Ramos (cell line): ENCODE results near the gene TTLL6.
"Not testable (repeated sequence)": the region's sequence is repeated elsewhere in the genome, so short reads cannot be mapped to it uniquely, and the experiment has no call there.

Experiments
- in situ Hi-C: fragments of 300-500 bp; cut with MboI; formaldehyde crosslinking; loops from one replicate; pipeline ENCODE4 v1.14.3; 2022; ENCODE audit warnings: low sequenced_read_pairs; ENCODE audit not compliant: unreplicated experiment

The TTLL6 gene

DNA sequence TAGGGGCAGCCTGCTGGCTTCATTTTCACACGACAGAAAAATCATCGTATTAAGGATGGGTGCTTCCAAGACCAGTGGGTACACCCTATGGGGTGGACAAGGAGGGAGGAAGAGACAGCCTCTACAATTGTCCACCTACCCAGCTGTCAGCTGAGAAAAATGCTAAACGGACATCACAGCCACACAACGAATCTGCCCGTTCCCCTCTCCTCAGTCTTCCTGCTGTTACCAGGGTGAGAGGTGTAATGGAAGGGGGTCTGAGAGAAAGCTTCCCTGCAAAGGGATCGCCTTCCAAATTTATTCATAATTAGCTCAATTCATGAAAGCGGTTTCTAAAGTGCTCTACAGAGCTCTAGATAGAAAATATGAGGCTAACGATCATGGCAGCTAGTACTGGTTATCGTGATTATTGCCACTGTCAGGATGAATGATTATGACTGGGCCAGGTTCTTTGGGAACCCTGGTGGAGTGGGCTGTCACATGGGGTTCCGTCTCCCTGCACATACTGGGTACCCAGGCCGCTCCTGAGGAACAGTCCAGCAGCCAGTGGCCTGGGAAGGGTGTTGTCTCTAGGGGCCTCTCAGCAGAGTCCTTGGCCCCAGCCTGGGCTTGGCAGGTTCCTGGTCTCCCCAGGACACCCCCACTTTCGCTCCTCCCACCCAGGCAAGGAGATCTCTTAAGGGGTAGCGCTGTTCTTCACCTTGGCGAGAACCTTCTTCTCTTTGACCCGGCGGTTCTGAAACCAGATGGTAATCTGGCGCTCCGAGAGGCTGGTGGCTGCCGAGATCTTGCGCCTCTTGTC, 90.7 kb downstream of the TTLL6 start:
- in situ Hi-C loops, result no loop called here

DNA sequence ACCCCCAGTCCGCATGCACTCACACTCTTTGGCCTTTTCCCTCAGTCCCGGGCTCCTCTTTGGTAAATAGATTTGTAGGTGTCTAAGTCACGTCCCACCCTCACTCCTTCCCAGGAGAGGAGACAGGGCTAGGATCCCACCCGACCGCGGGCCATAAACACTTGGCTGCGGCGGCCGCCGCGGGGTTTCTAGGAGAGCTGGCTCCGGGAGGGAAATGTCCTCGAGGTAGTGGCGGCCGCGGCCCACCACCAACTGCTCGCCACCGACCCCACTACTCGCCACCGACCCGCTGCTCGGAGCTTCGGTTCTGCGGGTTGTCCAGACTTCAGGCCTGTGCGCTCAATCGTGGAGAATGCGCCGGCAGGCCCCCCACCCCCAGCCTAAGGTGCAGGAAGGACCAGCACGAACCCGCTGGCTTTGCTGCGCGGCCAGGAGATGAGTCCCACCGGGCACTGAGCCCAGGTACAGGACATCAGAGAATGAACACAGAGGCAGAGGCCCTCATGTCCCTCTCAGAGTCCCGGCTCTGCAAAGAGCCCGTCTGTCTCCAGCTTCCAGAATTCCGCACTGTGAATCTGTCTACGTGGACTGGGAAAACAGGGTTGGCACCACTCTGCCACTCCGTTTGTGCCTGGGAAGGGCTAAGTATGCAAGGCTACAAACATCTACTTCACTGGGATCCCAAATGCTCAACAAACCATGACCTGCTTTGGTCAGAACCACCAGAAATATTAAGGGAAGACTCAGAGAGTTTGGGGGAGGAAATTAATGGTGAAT, 91.6 kb downstream of the TTLL6 start:
- in situ Hi-C loops, result no loop called here

DNA sequence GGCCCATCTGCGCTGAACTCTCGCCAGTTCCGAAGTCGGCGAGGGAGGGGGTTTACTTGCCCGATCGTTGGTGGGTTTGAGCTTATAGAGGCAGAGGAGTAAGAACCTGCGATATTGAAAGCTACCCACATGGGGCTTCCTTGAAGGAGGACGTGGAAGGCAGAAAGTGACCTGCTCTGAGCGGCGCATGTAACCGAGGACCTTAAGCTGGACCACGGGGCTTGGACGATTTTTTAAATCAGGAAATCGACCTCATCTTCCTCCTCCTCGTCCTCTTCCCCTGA, 92.1 kb downstream of the TTLL6 start:
- in situ Hi-C loops, result no loop called here

DNA sequence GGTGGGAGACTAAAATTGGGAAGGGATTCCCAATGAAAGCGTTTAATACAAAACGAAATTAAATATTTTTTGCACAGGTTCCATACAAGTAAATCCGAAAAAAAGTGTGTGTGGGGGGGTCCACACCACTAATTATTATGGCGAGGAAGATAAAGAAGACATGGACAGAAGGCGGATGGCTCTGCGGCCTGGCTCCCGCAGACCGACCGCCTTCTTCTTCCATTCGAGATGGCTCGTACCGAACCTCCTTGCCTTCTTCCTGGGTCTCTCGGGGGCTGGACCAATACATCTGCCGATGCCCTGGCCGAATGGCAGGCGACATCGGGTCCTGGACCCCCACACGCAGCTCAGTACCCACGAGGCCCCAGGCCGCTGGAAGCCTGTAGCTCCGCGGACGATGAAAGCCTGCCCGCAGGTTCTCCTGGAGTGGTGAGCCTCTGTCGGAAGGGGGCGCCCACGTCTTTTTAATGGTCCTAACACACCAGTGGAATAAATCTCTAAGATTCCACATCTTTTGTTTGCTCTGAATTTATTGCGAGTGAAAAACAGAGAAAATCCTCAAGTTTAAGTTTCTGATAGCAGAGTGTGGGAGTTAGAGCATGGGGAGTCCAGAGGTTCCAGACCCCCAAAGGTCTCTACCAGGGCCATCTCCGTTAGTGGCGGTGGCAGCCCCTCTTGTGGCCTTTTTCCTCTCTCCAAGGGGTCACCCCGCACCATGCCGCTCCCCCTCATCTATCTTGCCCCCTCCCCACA, 92.6 kb downstream of the TTLL6 start:
- in situ Hi-C loops, result no loop called here

DNA sequence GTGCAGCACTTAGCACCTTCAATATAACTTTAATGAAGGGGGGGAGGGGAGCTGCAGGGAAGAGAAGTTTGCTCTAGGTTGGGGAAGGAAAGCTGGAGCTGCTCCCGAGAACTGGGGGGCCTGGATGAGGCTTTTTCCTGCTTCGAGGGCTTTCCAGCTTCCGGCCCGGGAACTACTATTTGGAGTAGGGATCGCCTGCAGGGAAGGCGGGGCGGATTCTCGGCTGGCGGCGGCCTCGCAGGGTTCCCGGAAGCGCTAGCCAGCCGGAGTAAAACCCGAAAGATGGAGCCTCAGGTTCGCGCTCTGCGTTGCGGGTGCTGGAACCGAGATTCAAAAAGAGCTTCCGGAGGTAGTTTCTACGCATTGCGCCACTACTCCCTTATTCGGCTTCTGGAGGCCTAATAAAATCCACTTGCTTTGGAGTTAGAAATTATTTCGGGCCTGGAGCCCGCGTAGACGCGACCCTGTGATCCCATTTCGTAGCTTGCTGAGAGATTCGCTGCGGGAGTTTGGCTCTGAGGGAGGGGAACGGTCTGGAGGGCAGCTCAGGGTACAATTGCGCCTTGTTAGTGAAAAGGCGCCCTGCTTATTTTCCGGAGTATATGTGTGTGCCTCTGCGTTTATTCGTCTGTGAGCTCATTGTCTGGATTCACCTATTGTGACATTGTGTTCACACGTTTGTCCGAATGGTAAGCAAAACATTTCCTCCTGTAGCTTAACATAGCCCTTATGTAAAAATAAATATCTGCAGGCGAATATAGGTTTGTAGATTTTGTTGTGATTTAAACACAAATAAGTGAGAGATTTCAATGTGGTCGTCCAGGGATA, 93.4 kb downstream of the TTLL6 start:
- in situ Hi-C loops, result no loop called here

DNA sequence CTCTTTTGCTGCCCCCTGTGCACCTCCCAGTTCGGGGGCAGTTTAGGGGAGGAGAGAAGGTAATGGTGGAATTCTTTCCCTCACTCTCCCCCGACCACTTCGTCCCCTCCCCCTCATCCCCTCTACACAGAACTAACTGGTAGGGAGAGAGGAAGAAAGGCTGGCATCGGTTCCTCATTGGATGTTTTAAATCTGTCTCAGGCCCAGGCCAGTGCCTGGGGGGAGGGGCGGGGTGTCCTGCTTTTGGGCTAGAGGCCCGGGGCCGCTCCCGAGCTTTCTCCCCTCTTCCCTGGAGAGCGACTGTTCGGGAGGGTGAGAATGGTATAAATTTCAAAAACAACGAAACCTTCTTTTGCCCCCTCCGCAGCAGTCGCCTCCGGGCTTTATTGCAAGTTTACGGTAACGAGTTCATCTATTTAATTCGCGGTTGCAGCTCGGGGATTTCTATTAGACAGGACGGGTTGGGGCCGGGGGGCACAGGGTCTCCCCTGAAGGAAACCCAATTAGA, 94.1 kb downstream of the TTLL6 start, which contains the start of gene PRAC2:
Gene PRAC2 (plus strand): TSS at position 271 of the 508 bp plus-strand sequence. CDS start 1,226 bp downstream, outside the sequence.
- in situ Hi-C loops, result no loop called here

DNA sequence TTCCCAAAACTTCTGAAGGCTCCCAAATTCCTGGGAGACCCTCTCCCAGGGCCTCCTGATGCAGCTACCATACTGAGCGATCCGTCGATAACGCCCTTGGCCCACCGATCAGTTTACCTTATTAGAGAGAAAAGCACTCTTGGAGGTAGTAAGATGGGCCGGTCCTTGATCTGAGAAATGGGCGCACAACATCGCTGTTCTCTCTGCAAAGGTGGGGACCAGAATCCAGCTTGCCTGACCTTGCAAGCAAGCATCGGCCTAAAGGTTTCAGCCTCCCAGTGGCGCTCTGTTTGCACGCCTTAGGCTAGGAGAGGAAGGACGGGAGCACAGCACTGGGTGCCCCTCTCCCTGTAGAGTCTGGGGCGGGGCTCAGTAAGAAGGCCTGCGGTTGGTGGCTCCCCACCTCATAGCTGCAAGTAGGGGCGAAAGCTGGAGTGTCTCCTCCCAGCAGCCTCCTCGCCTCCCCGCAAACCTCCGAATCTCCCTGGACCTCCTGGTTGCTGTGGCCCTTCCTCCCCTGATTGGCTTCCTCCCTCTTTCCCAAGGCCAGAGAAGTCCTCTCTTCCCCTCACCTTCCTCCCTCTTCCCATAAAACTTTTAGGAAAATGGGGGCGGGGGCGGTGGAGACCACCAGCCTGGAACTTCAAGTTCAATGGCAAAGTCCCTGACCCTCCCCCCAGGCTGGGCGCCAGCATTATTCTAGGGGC, 94.7 kb downstream of the TTLL6 start, which contains the start of gene PRAC1:
Gene PRAC1 (minus strand): TSS at position 318 of the 707 bp plus-strand sequence. CDS start 126 bp downstream, at position 192.
- in situ Hi-C loops, result no loop called here

DNA sequence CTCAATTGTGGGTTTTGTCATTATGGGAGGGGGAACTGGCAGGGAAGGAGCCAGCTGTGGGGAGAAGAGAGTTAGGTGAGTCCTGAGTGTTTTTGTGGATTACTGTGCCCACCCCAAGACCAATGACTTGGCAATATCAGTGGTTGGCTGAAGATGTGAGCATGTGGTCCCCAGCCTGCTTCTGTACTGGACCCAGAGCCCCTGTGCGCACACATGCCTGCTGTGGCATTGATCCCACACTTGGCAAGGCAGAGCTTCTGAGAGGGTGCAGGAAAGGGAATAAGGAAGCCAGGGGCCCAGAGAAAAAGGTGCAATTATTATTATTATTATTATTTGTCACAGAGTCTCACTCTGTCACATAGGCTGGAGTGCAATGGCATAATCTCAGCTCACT, 96.0 kb downstream of the TTLL6 start:
- in situ Hi-C loops, result no loop called here

DNA sequence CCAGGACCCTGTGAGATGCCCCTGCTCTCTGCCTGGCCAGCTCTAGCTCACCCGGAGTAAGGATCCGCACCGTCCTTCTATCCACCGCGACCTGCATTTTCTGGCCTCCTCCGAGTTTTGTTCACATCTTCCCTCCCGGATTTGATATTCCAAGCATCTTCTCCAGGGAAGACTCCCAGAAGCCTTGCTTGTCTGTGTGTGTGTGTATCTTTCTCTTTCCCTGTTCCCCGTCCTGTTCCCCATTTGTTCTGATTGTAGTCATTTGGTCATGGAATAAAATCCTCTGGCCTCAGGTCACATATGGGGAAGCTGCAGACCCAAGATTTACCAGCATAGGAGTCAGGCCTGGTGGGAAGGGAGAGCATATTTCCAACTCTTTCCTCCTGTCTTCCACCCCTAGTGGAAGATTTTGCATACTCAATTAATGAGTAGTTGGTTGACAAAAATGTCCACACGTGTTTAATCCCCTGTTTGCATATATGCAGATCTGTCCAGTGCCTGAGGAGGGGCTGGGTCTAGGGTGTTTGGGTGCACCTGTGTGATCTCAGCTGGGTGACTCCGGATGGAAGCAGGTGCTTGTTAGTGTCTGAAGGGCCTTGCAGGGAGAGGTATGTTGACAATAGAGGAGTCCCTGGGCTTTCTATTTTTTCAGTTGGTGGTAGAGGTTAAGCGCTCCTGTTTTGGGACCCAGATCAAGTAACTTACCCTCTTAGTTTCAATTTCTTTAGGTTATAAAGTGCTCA, 96.6 kb downstream of the TTLL6 start:
- in situ Hi-C loops, result no loop called here

DNA sequence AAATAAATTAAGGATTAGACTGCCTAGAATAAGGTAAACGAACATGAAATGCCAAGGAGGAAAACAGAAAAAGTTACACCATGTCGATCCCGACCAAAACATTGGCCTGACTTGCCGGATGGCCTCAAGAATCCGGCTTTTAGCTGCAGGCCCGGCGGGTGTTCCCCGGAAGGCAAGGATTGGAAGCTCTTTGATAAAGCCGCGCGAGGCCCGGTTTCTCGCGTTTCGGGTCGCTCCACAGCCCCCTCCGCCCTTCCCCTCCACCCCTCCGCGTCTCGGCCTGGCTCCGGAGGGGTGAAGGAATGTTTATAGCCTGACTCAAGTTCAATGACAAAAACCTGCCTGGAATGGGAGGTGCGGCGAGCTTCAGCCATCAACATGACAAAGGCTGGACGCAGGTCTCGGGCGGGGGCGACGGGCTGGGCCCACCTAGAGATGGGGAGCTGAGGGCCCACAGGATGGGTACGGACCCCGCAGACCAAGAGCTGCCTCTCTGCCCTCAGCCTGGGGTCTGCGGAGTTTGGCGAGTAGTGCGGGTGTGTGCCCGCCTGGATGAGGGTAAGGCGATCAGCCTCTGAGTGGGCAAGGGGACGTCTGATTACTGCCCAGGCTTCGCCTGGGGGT, 97.3 kb downstream of the TTLL6 start:
- in situ Hi-C loops, result no loop called here

DNA sequence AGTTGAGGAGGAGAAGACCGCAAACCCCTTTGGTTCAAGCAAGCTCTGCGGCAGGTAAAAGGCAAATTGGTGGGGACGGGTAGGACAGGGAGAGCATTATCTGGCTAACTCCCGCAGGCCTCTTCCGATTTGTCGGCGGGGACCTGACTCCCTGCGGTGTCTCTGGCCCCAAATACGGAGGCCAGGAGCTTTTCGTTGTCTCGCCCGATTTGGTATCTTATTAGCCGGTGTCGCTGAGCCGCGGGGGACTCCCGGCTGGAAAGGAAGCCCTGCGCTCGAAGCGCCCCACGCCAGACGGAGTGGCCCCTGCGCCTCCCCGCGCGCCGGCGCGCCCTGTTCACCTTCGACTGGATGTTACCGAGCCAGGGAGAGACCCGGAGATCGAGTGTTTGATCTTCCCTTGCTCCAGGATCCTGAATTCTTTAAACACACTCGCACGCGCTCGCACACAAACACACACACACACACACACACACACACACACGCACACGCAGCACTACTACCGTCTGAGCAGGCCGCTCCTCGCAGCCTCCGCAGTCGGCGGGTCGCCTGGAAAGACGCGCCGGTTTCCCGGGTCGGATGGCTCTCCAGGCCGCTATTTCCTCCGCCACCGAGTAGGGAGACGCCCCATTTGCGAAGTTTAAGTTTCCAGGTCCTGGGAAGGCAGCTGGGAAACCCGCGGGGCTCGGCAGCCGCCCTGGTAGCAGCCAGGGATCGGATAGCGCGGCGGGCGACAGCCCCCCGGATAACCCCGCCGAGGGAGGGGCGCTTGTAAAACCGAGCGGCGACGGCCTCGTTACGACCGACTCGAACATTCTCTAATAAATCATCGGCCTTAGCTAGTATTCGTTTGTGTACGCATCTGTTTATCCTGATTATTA, 98.0 kb downstream of the TTLL6 start:
- in situ Hi-C loops, result no loop called here

DNA sequence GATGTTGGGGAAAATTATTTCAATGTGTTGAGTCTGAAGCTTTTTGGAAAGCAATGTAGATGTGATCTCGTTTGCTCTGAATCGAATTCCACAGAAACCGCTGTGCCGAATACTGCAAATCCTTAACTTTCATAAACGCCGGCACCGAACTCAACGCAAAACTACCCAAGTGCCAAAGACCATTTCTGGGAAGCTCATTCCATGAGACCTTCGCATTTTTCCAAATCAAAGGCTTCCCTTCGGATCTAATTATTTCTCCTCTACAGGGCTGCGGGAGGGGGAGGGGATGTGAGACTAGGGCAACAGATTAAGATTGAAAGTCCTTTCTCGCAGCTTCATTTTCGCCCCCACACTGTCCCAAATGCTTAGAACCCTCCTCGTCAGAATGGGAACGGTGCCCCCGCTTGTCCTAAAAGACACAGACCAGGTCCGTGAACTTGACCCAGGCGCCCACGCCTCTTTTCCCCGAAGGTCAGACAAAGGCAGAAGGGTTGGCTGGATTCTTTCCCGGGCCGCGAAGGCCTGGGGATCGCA, 98.7 kb downstream of the TTLL6 start:
- in situ Hi-C loops, result no loop called here

DNA sequence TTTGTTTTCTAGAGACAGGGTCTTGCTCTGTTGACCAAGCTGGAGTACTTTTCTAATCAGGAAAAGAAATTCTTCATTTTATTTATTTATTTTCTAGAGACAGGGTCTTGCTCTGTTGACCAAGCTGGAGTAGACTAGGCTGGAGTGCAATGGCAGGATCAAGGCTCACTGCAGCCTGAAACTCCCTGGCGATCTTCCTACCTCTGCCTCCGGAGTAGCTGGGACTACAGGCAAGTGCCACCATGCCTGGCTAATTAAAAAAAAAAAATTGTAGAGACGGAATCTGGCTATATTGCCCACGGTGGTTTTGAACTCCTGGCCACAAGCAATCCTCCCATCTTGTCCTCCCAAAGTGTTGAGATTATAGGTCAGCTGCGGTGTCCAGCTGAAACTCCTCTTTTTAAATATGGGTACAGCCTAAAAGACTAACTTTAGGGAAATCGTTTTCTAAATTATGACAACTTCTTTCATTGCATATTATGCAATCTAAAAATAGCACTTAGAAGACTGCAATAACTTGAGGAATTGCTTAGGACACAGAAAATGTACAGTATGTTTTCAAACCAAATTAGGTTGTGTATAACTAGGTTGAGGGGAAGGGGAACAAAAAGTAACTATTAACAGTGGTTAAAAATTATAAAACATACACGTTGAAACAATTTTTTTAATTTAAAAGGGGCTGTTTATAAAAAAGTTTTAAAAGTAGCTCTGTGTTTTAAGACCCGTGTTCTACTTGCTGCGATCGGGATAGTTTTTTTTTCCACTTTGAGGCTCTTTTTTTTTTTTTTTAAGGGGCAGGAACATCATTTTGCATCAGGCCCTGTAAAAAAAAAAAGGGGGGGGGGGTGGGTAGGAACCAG, 99.4 kb downstream of the TTLL6 start:
- in situ Hi-C loops, result no loop called here

DNA sequence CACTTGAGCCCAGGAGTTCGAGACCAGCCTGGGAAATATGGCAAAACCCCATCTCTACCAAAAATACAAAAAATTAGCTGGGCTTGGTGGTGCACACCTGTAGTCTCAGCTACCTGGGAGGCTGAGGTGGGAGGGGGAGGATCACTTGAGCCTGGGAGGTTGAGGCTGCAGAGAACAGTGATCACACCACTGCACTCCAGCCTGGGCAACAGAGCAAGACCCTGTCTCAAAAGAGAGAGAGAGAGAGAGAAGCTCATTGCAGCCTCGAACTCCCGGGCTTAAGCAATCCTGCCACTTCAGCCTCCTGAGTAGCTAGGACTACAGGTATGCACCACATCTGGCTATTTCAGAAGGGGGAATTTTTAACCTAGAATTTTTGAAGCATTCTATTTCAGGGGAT, 100.5 kb downstream of the TTLL6 start:
- in situ Hi-C loops, result not testable (repeated sequence)

DNA sequence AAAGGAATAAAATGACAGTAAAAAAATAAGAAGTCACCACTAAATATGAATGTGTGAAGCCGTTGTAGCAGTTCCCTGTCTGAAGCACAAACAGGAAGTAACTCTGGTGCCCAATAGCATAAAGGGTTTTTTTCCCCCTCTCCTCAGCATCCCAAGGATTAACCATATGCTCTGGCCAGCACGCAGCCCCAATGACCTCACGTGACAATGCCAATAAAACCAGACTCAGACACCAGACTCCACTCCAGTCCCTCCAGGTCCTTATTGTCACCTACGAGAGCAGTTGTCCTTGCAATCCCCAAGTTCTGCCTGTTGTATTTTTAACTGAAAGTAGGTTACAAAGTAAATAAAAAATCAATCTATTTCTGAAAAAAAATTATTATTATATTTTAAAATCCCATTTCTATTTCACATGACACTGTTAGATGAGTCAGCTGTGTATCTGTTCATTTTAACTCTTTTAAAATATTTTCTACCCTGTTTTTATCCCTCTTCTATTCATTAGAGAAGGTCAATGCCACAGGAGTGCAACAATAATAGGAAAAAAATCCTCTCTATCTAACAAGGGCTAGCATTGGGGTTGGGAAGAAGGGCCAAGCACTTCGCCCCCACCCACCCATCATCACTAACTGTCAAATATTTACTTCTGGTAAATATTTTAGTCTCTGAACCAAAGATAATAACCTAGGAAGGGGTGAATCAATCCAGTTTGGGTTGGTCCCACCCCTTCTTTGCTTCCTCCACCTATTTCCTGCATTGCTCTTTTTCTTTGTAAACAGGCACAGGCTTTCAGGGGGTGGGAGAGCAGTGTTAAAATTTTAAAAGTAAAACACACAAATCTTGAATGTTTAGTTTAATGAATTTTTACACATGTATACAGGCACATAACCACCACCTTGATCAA, 101.3 kb downstream of the TTLL6 start:
- in situ Hi-C loops, result no loop called here
